ENCODE results near the gene DOK7.

Gene DOK7

GRCh38 chr4:3422808-3423297, 40.3 kb upstream of the DOK7 start:
- no peak for TF ChIP-seq CTCF (IDR thresholded peaks at IDR 0.05)

GRCh38 chr4:3423406-3423805, 39.7 kb upstream of the DOK7 start:
- no peak for TF ChIP-seq CTCF (IDR thresholded peaks at IDR 0.05)

- no peak for TF ChIP-seq CTCF (IDR thresholded peaks at IDR 0.05)
Observed at GRCh38 chr4:3423952-3424351, 39.2 kb upstream of the DOK7 start.

GRCh38 chr4:3424522-3425095, 38.5 kb upstream of the DOK7 start:
- TF ChIP-seq CTCF (IDR thresholded peaks at IDR 0.05), result no peak

- no peak for TF ChIP-seq CTCF (IDR thresholded peaks at IDR 0.05)
Observed at GRCh38 chr4:3426465-3427133, 36.5 kb upstream of the DOK7 start.

GRCh38 chr4:3427134-3427476, 36.0 kb upstream of the DOK7 start:
- no peak for TF ChIP-seq CTCF (IDR thresholded peaks at IDR 0.05)

- no peak for TF ChIP-seq CTCF (IDR thresholded peaks at IDR 0.05)
Observed at GRCh38 chr4:3427706-3428446, 35.2 kb upstream of the DOK7 start.

Data from LNCAP (cell line).